NOMO-1 treated with DMSO at 0.1 percent for 48 hours (cell line): ENCODE results near the gene ADCK2.
"Not testable (repeated sequence)": the region's sequence is repeated elsewhere in the genome, so short reads cannot be mapped to it uniquely, and the experiment has no call there.

ENCODE experiments used
- DNase-seq: peaks from one replicate; lab custom pipeline; 2025; ENCODE audit not compliant: unreplicated experiment; lab: John Stamatoyannopoulos, UW

ADCK2 gene

DNA sequence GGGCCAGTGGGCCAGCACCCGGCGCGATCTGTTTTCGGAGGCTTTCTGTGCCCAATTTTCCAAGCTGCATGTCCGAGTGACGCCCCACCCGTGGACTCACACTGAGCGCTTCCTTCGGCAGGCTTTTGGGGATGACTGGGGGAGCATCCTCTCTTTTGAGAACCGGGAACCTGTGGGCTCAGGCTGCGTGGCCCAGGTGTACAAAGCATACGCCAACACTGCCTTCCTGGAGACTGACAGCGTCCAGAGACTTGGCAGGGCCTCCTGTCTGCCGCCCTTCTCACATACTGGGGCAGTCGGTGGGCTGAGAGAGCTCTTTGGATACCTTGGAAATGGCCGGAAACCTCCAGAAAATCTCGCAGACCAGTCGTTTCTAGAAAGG lies 1.0 kb downstream of the ADCK2 start:
- no peak for DNase-seq

GRCh38 chr7:140674356-140674800 lies 1.6 kb downstream of the ADCK2 start:
- DNase-seq = no peak

DNA sequence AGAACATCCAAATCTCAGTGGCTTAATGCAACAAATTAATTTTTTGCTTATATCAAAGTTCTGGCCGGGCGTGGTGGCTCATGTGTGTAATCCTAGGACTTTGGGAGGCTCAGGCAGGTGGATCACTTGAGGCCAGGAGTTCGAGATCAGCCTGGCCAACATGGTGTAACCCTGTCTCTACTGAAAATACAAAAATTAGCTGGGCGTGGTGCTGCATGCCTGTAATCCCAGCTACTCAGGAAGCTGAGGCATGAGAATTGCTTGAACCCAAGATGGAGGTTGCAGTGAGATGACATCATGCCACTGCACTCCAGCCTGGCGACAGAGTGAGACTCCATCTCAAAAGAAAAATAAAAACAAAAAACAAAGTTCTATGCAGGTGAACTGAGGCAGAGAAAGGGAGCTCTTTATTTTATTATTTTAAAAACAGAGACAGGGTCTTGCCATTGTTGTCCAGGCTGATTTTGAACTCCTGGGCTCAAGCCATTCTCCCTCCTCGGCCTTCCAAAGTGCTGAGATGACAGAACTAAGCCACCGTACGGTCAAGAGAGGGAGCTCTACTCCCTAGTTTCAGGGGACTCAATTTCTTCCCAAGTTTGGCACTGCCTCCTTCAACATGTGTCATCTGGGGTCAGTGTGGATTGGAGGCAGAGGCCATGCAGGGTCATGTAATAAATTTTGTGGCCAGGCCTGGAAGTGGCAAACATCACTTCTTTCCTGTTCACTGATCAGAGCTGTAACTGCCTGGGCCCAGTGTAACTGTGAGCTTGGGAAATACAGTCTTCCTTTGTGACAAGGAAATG lies 2.4 kb downstream of the ADCK2 start:
- peak; percentile 16 for DNase-seq

- DNase-seq = no peak
These were observed 3.0 kb downstream of the ADCK2 start for GRCh38 chr7:140675726-140676125.

GRCh38 chr7:140676306-140676705 lies 3.6 kb downstream of the ADCK2 start:
- peak; percentile 54 for DNase-seq

DNA sequence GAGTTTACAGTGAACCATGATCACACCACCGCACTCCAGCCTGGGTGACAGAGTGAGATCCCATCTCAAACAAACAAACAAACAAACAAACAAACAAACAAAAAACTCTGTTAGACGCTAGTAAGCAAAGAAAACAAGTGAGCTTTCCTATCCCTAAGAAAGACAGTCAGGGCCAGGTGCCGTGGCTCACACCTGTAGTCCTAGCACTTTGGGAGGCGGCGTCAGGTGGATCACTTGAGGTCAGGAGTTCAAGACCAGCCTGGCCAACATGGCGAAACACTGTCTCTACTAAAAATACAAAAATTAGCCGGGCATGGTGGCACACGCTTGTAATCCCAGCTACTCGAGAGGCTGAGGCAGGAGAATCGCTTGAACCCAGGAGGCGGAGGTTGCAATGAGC lies 4.2 kb downstream of the ADCK2 start:
- DNase-seq = not testable (repeated sequence)

DNA sequence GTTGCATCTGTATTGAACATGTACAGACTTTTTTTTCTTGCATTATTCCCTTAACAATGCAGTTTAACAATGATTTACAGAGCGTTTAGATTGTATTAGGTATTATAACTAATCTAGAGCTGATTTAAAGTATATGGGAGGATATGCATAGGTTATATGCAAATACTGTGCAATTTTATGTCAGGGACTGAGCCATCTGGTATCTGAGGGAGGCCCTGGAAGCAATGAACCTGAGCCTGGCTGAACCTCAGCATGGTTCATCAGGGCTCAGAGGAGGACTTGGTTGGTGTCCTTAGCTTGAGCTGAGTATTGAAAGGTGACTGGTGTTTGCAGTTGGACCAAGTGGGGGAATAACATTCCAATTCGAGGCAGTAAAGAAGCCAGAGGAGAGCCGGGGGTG lies 4.8 kb downstream of the ADCK2 start:
- no peak for DNase-seq

DNA sequence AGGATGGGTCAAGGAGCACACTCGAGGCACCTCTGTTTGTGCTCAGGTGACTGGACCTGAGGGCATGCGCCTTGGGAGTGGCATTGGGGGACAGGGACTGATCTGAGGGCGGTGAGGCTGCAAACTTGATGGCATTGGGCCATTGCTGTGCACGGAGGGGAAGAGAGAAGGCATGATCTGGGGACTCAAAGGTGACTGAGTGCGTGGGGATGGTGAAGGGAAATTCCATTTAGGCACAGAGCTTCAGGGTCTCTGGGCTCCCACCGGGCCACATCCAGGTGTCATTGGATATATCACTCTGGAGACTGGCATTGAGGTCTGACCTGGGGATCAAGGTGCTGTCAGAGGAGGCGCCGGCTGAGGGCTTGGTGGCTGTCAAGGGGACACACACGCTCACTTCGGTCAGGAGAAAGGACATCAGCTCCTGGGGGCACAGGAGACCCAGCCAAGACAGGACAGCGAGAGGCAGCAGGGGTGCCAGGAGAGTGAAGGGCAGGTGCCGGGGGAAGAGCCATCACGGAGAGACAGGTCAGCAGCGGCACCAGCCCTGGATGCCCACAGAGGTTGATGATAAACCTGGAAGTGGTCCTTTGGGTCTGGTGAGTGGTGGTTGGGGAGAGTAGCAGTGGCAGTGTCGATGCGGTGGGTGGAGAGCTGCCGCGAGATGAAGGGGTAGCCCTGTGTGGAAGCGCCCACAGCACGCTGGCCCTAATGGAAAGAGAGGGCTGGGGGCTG lies 5.5 kb downstream of the ADCK2 start:
- no peak for DNase-seq

DNA sequence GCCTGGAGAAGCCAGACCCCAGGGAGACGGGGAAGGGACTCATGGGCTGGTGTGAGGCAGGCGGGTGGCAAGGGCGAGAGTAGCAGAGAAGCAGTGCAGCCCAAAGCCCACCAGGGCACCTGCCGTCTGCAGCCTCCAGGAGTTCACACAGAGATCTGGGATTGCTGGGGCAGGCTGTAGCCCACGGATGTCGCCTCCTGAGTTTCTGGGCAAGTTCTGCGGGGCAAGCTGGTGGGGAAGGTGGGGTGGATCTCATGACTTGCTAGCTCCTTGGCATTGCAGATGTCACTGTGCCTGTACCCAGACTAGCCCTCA lies 6.0 kb downstream of the ADCK2 start:
- DNase-seq = no peak

DNA sequence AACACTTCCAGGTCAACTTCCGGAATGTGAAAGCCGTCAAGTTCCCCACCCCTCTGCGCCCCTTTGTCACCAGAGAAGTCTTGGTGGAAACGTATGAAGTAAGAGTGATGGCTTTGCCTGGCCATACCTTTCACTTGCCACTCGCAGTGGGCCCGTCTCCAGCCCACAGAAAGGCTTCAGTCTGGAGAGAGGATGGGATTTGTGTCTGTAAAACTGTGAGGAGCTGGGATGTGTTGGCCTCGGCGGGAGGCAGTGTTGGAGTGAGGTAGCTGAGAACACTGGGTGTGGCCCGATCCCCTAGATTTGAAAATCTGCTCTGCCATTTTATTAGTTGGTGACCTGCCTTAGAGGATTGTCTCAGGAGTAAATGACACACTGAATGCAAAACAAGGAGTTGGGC lies 6.4 kb downstream of the ADCK2 start:
- no peak for DNase-seq

GRCh38 chr7:140680886-140681285 lies 8.1 kb downstream of the ADCK2 start:
- DNase-seq = no peak

DNA sequence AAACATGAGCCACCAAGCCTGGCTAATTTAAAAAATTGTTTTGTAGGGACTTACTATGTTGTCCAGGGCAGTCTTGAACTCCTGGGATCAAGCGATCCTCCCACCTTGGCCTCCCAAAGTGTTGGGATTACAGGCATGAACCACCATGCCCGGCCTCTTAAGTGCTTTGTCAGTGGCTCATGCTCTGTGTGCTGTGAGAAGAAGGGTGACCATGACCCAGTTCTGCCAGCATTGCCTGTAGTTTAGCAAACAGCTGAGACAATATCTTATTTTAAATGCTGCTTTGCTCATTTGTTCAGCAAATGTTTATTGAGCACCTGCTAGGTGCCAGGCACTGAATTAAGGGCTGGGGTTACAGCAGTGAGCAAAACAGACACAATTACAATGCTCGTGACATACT lies 9.0 kb downstream of the ADCK2 start:
- DNase-seq = no peak

DNA sequence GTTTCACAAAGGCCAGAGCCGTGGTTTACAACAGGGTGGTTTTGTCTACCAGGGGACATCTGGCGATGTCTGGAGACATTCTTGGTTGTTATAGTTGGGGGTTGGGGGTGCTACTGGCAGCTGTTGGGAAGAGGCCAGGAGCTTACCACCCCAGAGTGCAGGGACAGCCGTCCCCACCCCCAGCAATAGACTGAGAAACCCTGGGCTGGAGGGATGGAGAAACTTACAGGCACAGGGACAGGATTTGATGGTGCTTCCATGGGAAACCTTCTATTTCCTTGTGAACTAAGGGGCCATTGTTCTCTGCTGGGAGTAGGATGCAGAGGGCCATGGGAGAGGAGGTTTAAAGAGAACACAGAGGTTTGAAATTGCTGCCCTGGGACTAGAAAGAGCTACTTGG lies 10.9 kb downstream of the ADCK2 start:
- no peak for DNase-seq

DNA sequence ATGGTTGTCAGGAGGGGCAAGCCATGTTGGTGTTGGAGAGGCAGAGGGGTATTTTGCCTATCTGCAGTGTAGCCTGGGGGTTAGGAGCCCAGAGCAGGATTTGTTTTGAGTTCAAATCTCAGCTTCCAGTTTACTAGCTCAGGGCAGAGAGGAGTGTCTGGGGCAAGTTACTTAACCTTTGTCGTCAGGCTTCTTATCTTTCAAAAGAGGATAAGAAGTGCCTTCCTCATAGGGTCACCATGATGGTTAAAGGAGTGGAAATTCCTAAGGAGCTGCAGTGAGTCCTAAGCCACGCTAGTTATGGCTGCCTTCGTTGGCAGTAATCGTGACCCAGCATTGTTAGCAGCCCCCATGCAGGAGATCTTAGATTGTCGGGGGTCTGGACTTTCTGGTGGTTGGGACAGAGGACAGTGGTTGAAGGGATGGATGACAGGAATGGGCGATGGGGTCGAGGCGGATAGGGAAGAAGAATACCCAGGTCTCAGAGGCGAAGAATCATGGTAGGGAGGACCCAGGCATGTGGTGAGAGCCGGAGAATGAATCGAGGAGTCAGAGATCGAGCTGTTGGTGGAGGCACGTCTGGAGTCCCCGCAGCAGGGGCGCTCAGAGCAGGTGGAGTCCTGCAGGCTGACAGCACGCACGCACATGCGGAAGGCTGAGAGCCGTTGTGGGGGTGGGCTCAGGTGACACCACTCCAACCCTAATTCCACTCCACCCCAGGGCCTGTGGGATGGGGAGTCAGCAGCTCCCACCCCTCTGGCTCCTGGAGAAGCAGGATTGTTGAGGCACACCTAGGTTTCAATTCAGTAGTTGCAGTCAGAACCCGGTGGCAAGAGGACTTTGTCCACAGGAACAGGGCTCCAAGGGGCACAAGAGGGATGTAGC lies 11.6 kb downstream of the ADCK2 start:
- DNase-seq = no peak

- no peak for DNase-seq
These were observed 12.8 kb downstream of the ADCK2 start for GRCh38 chr7:140685407-140686087.

GRCh38 chr7:140686921-140687320 lies 14.2 kb downstream of the ADCK2 start:
- no peak for DNase-seq

- no peak for DNase-seq
These were observed 15.6 kb downstream of the ADCK2 start for GRCh38 chr7:140688341-140688740.

GRCh38 chr7:140689199-140690152 lies 16.7 kb downstream of the ADCK2 start:
- DNase-seq = no peak

DNA sequence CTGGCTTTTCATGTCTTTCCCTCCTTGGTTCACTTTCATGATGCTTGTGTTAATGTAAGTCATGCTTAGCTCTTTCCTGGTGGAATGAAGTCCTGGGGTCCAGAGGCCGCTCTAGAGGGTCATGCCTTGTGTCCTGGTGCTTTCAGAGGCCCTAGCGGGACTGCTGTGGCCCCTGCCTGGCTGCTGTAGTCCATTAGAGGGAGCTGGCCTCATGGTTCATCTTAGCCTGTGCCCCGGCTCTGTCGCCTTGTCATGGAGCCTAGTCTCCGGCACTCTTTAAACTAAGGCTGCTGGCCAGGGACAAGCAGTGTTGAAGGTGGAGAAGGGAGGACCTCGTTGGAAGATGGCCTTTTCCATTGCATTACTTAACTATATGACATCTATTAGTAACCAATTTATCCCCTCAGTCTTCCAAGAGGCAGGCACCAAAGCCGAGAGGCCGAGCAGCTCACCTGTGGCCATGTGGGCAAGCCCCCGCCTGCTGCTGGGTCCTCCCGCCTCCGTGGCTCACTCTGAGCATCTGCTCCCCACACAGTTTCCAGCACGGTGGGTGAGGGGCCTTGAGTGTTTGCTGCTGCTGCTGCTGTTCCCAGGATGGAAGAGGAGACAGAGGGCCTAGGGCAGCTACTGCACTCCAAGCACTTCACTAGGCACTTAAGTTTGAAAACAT lies 18.8 kb downstream of the ADCK2 start:
- no peak for DNase-seq
